HL-60 (cell line): ENCODE results near the gene SMG5.

ENCODE experiments used
- CTCF ChIP-seq: IDR thresholded peaks from one replicate; pipeline ENCODE4 v1.5.1; 2011; ENCODE audit warnings: low read length, control low read depth, inconsistent platforms; ENCODE audit not compliant: insufficient read depth
- GABPA ChIP-seq: IDR thresholded peaks from 2 replicates; pipeline ENCODE4 v1.6.1; 2012; ENCODE audit warnings: low read depth

- TF ChIP-seq CTCF: no peak
- TF ChIP-seq GABPA: no peak
Observed at GRCh38 chr1:156281693-156282478, 739 bp downstream of the SMG5 start.
